HG02588 (cell line): ENCODE data around the gene UCP3.

Experiments
- ATAC-seq: cut with Tn5 transposase; IDR thresholded peaks from one replicate; pipeline ENCODE4 v1.9.1; 2021; ENCODE audit warnings: mild to moderate bottlenecking, moderate library complexity; ENCODE audit not compliant: unreplicated experiment

The UCP3 gene

GRCh38 chr11:73957654-73958361 lies 51.1 kb downstream of the UCP3 start:
- no peak for ATAC-seq

DNA sequence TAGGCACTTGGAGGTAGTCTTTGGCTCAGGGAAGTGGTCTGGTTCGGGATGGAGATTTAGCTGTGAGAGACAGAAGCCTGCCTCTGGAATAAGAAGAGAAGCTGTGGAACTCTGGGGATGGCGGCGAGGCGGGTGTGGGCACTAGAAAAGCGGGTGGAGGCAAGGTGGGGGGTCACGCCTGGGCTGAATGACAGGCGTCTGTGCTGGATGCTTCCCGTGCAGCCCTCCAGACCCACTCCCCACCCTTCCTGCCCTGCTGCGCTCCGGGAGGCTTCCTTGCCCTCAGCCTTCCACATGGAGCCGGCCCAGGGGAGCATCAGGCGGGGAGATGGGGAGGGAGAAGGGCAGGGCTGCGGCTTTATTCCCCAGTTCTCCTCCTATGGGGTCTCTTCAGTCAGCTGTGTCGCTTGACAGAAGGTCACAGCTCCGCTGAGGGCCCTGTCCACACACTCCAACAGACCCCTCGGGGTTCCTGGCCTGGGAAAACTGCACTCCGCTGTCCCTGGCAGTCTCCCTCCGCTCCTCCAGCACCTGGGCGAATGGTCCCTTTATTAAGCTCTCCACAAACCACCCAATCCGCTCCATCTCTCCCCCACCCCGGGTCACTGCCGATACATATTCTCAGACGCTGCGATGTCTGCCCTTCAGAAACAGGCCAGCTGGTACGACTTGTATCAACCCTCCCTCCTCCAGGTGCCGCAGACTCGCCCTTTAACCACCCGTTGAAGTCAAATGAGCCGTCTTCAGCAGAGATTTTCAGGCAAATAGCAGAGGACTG lies 51.8 kb downstream of the UCP3 start:
- ATAC-seq = no peak

- no peak for ATAC-seq
Measured at GRCh38 chr11:73951797-73952196, 57.1 kb downstream of the UCP3 start.

DNA sequence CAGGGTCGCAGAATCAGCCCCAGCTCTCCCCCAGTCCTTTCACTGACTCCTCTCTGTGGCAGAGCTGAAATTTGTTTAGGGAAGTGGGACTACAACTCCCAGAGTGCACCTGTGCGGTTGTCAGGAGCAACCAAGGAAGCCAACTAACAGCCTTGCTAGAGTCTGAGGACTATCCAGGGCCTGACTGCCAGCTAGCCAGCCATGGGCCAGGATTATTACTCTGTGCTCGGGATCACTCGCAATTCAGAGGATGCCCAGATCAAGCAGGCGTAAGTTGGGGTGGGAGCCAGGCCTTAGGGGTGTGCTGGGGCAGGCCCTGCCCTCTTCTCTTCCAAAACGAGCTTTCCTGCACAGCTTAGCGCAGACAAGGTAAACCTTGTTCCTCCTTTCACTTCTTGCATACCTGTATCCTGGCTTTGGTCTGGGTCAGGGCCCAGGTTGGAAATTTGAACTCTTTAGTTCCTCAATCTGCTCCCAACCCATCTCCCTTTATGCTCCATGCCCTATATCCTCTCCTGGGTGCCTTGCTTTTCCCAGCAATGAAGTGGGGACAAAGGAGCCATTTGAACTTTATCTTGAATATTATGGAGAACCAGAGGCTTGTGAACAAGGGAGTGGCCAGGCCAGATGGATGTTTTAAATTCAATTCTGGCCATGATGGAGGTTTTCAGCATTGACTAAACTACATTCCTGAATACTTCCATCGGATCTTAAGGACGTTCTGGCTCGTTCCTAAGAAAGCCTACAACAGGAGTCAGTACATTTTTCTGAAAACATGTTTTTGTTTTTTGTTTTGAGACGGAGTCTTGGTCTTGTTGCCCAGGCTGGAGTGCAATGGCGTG lies 57.8 kb downstream of the UCP3 start, which contains the start of gene DNAJB13:
DNAJB13 (plus strand) TSS at position 158 of the 842 bp plus-strand sequence; CDS start at position 202, 44 bp downstream.
- ATAC-seq = peak; percentile 80
